Ascending aorta (tissue), 2 donors: ENCODE data around the gene CAPNS1. TPM values are rescaled to one million over a fixed set of nuclear protein-coding genes. Genes with fewer than 3 reads are reported as not detected.
"Not testable (repeated sequence)": the region's sequence is repeated elsewhere in the genome, so short reads cannot be mapped to it uniquely, and the experiment has no call there.

Experiments used
- DNase-seq, 2 donors: peaks; one replicate each; pipeline ENCODE4 v3.0.0-alpha.2; 2019; ENCODE audit warnings: low spot score in 2 of 2
- H3K27ac ChIP-seq, 2 donors: fragments of 200-600 bp; sonication (generic); one replicate each; pipeline ENCODE4 v1.5.1; 2016 to 2017; ENCODE audit warnings: mild to moderate bottlenecking in 1 of 2
- H3K27me3 ChIP-seq: fragments of 200-600 bp; sonication (generic); one replicate; pipeline ENCODE4 v1.5.1; 2017
- H3K36me3 ChIP-seq, 2 donors: fragments of 200-600 bp; sonication (generic); one replicate each; pipeline ENCODE4 v1.5.1; 2016
- H3K4me1 ChIP-seq, 2 donors: fragments of 200-600 bp; sonication (generic); one replicate each; pipeline ENCODE4 v1.5.1; 2016 to 2017; ENCODE audit warnings: mild to moderate bottlenecking in 1 of 2
- H3K4me3 ChIP-seq, 2 donors: fragments of 200-600 bp; sonication (generic); one replicate each; pipeline ENCODE4 v1.5.1; 2016 to 2017; ENCODE audit warnings: mild to moderate bottlenecking in 1 of 2
- H3K9me3 ChIP-seq, 2 donors: fragments of 200-600 bp; sonication (generic); one replicate each; pipeline ENCODE4 v1.5.1; 2016
- CTCF ChIP-seq, 3 experiments: fragments of 200-600 bp in 2 of 3; fragments of 450-650 bp in 1 of 3; sonication (generic) in 2 of 3; IDR thresholded peaks; one replicate each; pipeline ENCODE4 v1.5.1; 2016 to 2019; ENCODE audit warnings: antibody characterized with exemption in 3 of 3, mild to moderate bottlenecking in 1 of 3, moderate library complexity in 1 of 3
- intact Hi-C: fragments of 100-400 bp; cut with DNase I; formaldehyde crosslinking; loops from one replicate; pipeline ENCODE4 v1.15.1; 2023
- total RNA-seq: library from RNA; depleted of rRNA; stranded (reverse); fragments of >200 nt; gene quantifications from one replicate; pipeline ENCODE4 v1.1.0, GENCODE V29; 2016

Gene CAPNS1
- total RNA-seq, 1 donor from 2014 or later, result 168 TPM

GRCh38 chr19:36182612-36183244 lies 42.9 kb downstream of the CAPNS1 start:
- H3K27me3 ChIP-seq, result no peaks in the 10 kb centered on the region
- intact Hi-C loops, result no loop called here
- no peak for TF ChIP-seq CTCF (IDR thresholded peaks at IDR 0.05)
- H3K4me1 ChIP-seq, result no peaks in the 10 kb centered on the region
- no peak overlapping the region for H3K4me3 ChIP-seq
- H3K27ac ChIP-seq, result peak overlapping the region in 1 of 2 donors; percentile 41
- H3K36me3 ChIP-seq, result peaks cover 9 to 14% of the 10 kb centered on the region in 2 donors
- DNase-seq, result no peak
- H3K9me3 ChIP-seq, result no peaks in the 10 kb centered on the region

- no peak for TF ChIP-seq CTCF (IDR thresholded peaks at IDR 0.05)
- peak overlapping the region in 1 of 2 donors; percentile 41 for H3K27ac ChIP-seq
Observed at GRCh38 chr19:36183245-36183628, 43.4 kb downstream of the CAPNS1 start.

GRCh38 chr19:36186722-36187121 lies 46.9 kb downstream of the CAPNS1 start:
- H3K27me3 ChIP-seq, intact Hi-C loops, H3K27ac ChIP-seq, H3K4me1 ChIP-seq, DNase-seq, H3K4me3 ChIP-seq, H3K9me3 ChIP-seq: not testable (repeated sequence)
- H3K36me3 ChIP-seq, result peaks cover 9 to 17% of the 10 kb centered on the region in 2 donors

More at GRCh38 chr19:36183245-36183628, 43.4 kb downstream of the CAPNS1 start:
- H3K9me3 ChIP-seq, result no peaks in the 10 kb centered on the region
- no peak overlapping the region for H3K4me3 ChIP-seq
- H3K27me3 ChIP-seq, result no peaks in the 10 kb centered on the region
- no peak for DNase-seq
- H3K4me1 ChIP-seq, result no peaks in the 10 kb centered on the region
- intact Hi-C loops, result no loop called here
- peaks cover 9 to 14% of the 10 kb centered on the region in 2 donors for H3K36me3 ChIP-seq

- Histone ChIP-seq H3K4me3 (no peak overlapping the region), H3K36me3 (peaks cover 19 to 30% of the 10 kb centered on the region in 2 donors), H3K27me3 (no peaks in the 10 kb centered on the region), H3K27ac (no peak overlapping the region), H3K4me1 (no peaks in the 10 kb centered on the region), H3K9me3 (no peaks in the 10 kb centered on the region)
- no peak for TF ChIP-seq CTCF (IDR thresholded peaks at IDR 0.05)
- intact Hi-C loops, result no loop called here
- no peak for DNase-seq
Observed at GRCh38 chr19:36196249-36196648, 56.4 kb downstream of the CAPNS1 start.

- DNase-seq, result no peak
- Histone ChIP-seq H3K27me3 (no peaks in the 10 kb centered on the region), H3K9me3 (no peaks in the 10 kb centered on the region), H3K4me1 (no peaks in the 10 kb centered on the region), H3K36me3 (peaks cover 11 to 20% of the 10 kb centered on the region in 2 donors), H3K4me3 (no peak overlapping the region), H3K27ac (no peak overlapping the region)
- TF ChIP-seq CTCF (IDR thresholded peaks at IDR 0.05), result no peak
- intact Hi-C loops, result no loop called here
Observed at GRCh38 chr19:36198119-36198518, 58.3 kb downstream of the CAPNS1 start.

Other genes with a start within 250 kb of the CAPNS1 start
- 3.7 TPM for gene NFKBID, start 239.5 kb upstream of the CAPNS1 start, total RNA-seq
- gene HCST, start 237.5 kb upstream of the CAPNS1 start, total RNA-seq, result not detected
- gene TYROBP, start 231.8 kb upstream of the CAPNS1 start, total RNA-seq, result 31.5 TPM
- 26.6 TPM for gene LRFN3, start 203.7 kb upstream of the CAPNS1 start, total RNA-seq
- 107 TPM for gene SDHAF1, start 144.9 kb upstream of the CAPNS1 start, total RNA-seq
- not detected for gene SYNE4, start 131.3 kb upstream of the CAPNS1 start, total RNA-seq
- 35.3 TPM for gene ALKBH6, start 125.9 kb upstream of the CAPNS1 start, total RNA-seq
- 43.2 TPM for gene CLIP3, start 107.2 kb upstream of the CAPNS1 start, total RNA-seq
- gene THAP8, start 85.8 kb upstream of the CAPNS1 start, total RNA-seq, result not detected
- not detected for gene WDR62, start 85.2 kb upstream of the CAPNS1 start, total RNA-seq
- not detected for gene OVOL3, start 28.9 kb upstream of the CAPNS1 start, total RNA-seq
- gene POLR2I, start 25.2 kb upstream of the CAPNS1 start, total RNA-seq, result 21.0 TPM
- gene TBCB, start 24.6 kb upstream of the CAPNS1 start, total RNA-seq, result 129 TPM
- 51.2 TPM for gene COX7A1, start 12.4 kb downstream of the CAPNS1 start, total RNA-seq
- 1.9 TPM for gene ZNF565, start 74.6 kb downstream of the CAPNS1 start, total RNA-seq
- 21.2 TPM for gene ZNF146, start 75.0 kb downstream of the CAPNS1 start, total RNA-seq
- 1.2 TPM for gene ZFP14, start 239.1 kb downstream of the CAPNS1 start, total RNA-seq